T-helper 2 cell treated with Interferon-gamma antibody and Interleukin-4, amounts not matched to agents 100 ng/mL and 5 ng/mL, for 36 hours (primary cell): Measurements from ENCODE around the gene RMND5A. TPM values are rescaled to one million over a fixed set of nuclear protein-coding genes. Genes with fewer than 3 reads are reported as not detected.

Experiments used
- intact Hi-C: fragments of 100-400 bp; cut with micrococcal nuclease; formaldehyde crosslinking; loops from one replicate; pipeline ENCODE4 v1.15.1; 2023
- total RNA-seq: library from RNA; stranded (reverse); gene quantifications from 2 replicates; pipeline ENCODE4 v1.2.3, GENCODE V29; 2022

RMND5A gene
- total RNA-seq, 1 donor from 2014 or later, result 25.7 TPM

DNA sequence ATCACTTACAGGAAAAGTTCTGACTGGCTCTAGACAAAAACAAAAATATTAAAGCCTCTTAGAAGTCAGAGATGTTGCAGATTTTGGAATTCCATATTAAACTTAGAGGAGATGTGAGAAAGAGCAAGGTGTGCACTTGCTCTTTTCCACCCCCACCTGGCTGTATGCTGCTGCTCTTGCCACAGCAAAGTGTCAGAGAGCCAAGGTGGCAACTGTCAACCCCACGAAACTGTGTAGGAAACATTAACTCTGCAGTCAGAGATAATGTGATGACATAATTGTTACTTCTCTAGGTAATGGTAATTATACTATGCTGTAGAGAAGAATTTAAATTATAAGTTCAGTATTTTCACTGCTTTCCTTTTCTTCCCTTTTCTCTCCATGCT, 45.2 kb downstream of the RMND5A start:
- intact Hi-C loops, result no loop called here

DNA sequence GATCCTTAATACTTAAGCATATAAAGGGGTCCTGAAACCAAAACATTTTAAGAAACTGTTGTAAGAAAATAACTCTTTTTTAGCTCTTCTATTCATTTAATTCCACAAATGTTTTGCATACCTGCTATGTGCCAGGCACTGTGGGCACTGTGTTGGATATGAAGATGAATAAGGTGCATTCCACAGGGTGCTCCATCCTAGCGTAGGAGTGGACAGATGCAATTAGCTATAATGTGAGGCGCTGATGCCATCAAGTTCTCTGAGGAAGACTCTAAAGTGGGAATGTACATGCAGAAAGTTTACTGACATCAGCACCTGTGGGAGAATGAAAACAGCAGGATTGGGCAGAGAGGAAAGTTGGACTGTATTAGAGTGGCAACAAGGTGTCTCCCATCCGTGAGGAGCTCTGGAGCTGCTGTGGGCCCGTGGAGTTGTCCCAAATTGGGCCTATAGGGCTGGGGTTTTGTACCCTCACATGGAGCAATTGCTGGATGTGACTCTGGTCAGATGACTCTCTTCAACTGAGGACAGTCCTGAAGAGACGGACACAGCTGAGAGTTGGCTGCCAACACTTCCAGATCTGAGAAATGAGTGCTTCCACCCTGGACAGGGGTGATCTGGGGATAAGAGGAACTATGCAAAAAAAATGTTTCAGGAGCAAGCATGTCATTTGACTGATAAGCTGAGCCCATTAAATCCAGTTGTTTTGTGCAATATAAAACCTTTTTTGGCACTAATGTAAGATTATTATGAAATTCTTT, 48.3 kb downstream of the RMND5A start:
- intact Hi-C loops, result no loop called here

DNA sequence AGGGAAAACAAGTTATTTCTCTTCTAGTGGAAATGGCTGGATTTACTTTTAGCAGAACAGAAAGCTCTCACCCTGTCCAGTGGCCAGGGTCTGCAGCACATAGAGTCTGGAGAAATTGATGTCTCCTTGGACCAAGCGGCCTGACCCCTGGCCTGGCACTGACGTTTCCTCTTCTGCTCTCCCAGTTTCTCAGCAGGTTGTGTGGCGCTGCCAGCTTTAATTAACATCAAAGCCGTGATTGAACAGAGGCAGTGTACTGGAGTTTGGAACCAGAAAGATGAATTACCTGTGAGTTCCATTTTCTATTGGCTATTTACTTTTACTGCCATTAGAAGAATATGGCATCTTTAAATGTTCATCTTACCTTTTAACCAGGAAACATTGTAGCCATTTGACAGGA, 49.7 kb downstream of the RMND5A start:
- intact Hi-C loops, result no loop called here

DNA sequence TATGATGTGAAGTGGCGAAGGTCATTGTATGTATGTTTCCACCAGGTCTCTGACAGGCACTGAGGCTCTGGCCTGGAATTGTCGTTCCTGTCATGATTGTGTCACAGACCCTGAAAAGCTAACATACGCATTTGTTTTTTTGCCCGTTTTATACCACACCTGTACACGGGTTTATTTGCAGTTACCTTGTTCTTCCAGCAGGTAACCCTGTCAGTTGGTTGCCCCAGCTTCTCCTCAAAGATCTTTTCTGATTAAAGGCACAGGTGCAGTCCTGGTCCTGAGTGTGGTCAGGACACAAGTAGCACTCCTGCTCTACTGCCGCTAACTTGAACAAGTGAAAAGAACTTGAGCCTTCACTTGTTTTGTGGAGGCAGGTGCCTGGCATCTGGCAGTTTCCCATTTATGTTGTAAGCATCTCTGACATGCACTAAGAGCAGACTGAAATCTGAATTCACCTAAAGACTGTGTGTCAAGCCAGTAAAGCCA, 50.8 kb downstream of the RMND5A start:
- intact Hi-C loops, result no loop called here

DNA sequence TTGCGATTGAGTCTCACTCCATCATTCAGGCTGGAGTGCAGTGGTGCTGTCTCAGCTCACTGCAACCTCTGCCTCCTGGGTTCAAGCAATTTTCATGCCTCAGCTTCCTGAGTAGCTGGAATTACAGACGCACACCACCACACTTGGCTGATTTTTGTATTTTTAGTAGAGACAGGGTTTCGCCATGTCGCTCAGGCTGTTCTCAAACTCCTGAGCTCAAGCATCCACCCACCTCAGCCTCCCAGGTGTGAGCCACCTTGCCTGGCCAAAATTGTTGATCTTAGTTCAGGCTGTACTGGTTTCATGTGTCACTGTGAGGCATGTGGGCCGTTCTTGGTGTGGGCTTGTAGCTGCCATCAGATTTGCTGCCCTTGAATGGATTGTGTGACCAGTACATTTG, 52.5 kb downstream of the RMND5A start:
- intact Hi-C loops, result no loop called here

DNA sequence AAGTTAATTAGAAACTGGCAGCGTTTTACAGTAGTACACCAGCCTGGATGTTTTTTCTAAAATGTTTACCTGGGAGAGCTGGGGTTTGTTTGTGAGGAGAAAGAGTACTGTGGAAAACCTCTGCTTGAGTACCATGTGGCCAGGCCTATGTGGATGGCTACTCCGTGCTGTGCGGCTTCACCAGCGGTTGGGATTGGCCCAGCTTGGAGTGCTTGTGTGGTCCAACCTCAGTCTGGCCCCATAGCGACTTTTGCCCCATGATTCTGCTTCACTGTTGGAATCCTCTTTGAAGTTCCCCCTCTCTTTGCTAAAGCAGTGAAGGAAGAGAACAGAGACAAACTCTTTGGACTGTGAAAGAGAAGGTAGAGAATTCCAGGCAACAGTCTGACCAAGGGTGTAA, 54.8 kb downstream of the RMND5A start:
- intact Hi-C loops, result no loop called here

DNA sequence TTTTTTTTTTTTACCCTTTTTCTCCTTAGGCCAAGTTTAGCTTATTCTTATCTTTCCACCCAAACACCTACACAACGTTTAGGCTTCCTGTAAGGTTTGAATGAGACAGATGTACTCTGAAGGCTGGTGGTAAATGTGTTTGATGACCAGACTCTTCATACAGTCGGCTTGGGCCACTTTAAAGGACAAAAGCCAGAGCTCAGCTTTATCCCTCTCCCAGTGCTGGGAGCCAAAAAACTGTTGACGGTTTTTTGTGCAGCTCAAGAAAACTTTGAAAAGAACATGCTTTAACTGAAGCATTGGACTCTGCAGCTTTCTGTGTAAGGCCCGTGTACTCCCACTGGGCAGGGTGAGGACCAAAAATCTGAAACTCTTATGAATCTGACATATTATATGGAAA, 55.2 kb downstream of the RMND5A start:
- intact Hi-C loops, result no loop called here

DNA sequence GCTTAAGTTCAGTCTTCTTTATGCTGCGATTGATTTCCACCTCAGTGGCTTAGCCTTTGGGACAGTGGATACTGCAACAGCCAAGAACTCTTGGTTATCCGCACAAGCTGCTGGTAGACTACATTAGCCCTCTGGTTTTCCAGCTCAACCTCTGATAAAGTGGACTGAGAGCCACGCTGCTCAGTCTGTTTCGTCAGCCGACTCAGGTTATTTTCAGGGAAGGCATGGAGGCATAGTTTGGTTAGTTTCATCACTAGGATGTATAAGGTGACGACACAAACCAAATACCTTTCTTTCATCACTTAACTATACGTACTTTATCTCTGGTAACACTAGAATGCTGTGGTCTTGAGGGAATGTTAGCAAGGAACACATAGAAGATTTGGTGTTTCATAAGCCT, 56.4 kb downstream of the RMND5A start:
- intact Hi-C loops, result no loop called here

DNA sequence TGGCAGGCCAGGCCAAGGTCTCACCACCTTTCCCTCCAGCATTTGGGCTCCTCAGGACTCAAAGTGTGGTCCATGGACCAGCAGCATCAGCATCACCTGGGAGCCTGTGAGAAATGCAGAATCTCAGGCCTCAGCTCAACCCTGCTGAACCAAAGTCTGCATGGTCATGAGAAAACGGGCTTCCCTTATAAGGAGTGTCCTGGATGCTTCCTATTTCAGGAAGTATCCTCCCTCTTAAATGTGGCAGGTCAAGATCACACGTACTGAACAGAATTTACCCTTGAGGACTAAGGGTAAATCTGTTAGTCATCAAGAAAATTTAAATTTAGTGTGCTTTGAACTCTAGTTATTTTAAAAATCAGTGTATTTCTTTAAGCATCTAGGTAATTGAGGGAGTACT, 58.9 kb downstream of the RMND5A start:
- intact Hi-C loops, result no loop called here

DNA sequence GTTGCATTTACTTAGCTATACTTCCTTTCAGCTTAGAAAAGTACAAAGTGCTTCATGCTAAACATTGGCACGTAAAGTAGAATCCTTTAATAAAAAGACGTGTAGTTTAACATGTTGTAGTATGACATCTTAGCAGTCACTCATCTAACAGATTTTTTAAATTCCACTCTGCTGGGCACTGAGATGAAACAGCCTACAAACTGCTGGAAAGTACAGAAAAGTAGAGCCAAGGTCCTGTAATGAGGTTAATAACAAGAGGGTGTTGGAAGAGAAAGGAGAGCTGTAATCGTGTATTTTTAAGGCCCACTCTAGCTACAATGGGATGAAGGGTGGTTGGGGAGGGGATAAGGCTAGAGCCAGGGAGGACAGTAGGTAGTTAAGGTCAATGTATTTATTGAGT, 59.9 kb downstream of the RMND5A start:
- intact Hi-C loops, result no loop called here

DNA sequence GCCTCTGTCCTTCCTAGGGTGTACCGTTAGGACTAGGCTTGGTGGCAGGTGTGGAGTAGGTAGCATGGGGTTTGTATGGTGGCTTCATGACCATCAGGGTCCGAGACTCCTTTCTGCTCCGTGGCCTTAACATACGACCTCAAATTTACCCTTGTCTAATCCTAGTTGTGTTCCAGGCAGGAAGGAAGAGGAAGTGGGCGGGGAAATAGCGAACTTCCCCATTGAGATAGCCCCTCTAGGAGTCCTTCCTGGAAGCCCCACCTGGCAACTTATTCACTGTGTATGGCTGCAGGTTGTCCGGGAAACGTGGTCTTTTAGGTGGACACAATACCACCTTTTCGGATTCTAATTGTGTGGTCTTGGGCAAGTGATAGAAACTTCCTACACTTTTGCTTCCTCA, 61.3 kb downstream of the RMND5A start:
- intact Hi-C loops, result no loop called here

DNA sequence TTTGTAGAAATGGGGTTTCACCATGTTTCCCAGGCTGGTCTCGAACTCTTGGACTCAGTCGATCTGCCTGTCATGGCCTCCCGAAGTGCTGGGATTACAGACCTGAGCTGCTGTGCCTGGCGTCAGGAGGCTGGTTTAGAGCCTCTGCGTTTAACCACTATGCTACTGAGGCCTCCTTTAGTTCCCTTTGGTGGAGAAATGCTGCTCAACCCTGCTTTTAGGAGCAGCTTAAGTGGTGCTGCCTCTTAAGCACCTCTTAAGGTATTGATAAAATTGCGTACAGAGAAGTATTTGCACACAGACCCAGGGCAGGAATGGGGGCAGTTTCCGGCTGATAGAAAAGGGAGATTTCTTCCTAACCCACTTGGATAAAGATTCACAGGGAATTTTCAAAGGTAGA, 62.7 kb downstream of the RMND5A start:
- intact Hi-C loops, result no loop called here

DNA sequence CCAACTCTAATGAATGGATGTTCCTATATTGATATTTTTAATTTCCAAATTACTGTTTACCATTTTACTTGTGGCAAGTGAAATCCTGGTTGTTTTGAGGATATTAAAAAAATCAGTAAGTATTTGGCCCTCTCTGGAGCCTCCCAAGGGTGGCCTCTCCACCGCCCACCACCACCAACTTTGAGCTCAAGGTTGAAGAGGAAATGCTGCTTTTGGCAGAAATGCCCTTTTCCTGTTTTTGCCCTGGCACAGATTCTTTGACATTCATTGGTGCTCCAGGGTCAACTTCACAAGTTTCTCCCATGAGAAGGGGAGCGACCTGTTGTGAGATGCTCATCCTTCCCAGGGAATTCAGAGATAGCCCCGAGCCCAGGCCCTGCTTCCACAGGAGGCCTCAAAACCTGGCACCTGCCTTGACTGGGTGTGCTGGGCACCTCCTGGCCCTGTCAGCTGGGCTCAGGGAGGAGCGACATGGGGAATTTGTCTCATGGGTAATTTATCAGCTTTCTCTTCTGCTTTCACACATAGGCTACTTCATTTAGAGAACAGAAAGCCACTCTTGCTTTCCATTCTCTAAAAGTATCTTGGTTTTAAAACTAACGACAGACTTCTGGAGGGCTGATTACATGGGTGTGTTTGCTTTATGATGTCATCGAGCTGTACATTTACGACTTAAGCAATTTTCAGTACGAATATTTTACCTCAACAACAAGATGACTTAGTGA, 63.7 kb downstream of the RMND5A start:
- intact Hi-C loops, result no loop called here

DNA sequence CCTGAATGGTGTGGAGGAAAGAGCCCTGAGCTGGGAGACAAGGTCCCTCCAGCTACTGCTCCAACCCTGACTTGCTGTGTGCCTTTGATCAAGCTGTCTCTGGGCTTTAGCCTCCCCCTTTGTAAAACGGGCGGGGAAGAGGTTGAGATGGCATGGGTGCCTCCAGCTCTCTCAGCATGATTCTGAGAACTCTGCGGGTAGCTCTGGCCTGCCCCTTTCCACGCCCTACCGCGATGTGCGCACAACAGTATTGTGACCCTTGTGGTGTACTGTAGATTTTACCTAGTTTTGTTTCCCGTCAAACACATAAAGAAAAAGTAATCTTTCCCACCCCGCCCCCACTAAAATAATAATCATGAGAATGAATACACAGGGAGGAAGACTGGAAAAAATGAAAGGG, 65.4 kb downstream of the RMND5A start:
- intact Hi-C loops, result no loop called here

DNA sequence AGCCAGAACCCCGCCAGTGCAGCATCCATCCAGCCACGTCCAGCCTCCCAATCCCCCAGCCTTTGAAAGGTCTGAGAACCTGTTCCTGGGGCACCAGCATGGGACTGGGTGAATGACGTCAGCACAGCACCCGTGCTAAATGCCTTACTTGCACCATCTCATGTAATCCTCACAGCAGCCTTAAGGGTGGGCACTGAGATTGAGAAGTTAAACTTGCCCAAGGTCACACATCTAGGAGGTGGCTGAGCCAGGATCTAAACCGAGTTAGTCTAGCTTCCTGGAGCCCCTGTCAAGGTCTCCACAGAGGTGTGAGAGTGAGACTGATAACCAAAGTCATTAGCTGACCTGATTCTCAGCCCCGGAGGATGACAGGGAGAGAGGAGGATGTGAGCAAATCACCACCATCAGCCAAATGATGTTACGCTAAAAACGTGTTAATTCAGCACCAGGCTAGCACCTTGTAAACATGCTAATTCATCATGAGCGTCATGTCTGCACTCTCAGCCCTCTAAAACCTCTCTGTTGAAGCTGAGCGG, 66.0 kb downstream of the RMND5A start:
- intact Hi-C loops, result no loop called here

DNA sequence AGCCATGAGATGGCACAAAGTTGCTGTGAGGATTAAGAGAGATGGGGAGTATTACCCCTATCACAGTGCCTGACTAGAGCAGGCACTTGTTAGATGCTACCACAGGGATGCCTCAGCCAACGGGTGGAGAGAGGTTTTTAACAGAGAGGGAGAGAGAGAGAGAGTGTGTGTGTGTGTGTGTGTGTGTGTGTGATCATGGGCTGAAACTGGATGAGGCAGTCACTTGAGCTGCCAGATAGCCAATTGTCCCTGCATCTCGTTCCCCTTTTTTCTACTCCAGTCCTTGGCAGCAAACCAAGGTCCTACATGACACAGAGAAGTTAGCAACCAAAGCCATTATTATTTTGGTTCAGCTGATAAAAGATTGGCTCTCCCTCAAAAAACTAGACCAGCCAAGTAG, 67.6 kb downstream of the RMND5A start:
- intact Hi-C loops, result no loop called here

DNA sequence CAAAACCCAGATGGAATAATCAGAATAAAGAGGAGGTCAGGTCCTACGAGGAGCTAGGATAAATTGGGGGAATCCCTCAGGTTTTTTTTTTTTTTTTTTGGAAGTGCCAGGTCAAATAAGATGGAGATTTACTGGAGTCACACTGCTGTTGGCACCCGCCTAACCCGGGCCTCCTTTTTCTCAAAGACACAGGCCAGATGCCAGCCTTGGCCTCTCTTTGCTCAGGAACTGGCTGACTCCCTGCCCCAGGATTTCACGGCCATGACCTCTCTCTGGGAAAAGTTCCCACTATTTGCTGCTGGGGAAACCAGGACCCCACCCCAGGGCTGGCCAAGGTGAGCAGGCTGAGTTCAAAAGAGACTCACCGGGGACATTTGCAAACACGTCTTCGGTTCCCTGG, 68.1 kb downstream of the RMND5A start:
- intact Hi-C loops, result no loop called here

DNA sequence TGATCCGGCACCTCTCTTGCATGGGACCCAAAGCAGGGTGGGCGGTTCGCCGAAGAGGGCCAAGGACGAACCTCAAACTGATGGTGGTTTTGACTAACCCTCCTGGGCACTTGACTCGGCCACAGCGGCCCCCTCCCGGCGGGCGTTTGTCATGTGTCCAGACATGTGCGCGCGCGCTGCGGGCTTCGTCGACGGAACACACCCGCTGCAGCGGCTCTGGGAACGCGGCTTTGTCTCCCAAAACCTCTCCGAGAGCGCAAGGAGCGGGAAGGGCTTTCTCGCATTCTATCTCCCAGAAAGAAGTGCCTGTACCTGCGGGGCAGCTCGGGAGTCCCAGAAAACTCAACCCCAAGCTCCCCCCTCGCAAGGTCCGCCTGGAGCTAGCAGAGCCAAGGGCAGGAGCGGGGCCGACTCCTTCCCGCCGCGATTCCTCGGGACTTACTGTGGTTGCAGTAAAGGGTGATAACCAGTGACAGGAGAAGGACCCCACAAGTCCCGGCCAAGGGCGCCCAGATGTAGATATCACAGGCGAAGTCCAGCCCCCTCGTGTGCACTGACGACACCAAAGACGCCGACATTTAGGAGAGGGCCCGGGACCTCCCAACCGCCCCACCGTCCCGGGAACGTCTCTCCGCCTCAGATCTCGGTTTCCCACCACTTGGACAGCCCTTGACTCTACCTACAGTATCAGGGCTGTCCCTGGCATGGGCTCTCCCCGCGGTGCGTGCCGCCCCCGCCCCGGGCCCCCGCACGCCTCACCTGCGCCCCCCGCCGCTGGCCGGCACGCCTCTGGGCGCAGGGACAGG, 69.0 kb downstream of the RMND5A start:
- intact Hi-C loops, result no loop called here

DNA sequence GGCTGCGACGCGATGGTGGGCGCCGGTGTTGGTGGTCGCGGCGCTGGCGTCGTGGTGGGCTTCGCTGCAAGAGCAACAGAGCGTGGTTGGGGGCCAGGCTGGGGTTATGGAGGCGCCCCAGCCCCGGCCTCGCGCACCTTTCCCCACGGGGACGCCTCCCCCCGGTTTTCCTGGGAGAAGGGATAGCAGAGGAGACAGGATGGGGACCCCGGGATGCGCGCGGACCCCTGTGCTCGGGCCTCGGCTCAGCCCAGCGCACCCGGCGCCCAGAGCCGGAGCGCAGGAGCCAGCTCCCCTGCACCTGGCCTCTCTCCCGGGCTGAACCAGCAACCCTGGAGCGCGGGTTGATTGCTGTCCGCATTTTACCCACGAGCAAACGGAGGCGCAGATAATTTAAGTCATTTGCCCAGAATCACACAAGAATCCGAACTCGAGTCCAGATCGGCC, 69.6 kb downstream of the RMND5A start:
- intact Hi-C loops, result no loop called here

DNA sequence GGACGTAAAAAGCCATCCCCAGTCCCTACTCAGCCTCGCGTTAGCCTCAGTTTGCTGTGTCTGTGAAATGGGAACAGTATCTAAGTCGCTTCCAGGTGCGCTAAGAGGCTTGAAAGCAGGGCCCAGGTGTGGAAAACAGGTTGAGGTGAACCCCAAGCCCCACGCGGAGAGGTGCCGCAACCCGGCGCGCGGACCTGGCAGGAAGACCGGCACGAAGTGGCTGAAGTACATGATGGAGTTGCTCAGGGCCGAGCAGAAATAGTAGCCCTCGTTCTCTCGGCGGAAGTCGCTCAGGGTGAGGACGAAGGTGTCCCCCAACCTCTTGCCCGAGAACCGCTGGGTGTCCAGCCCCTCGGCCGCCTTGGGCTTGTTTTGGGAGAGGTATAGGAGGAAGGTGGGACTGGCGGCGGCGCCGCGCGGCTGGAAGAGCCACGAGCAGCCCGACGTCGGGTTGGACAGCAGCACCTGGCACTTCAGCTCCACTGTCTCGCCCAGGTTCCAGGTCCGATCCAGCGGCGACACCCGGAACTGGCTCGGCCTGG, 70.1 kb downstream of the RMND5A start:
- intact Hi-C loops, result no loop called here
